ENCODE results near the gene GFOD1. TPM values are rescaled to one million over a fixed set of nuclear protein-coding genes. Genes with fewer than 3 reads are reported as not detected.

GFOD1 gene
- total and polyA plus RNA-seq, 2 of the 4 experiments (the other 2 are of a cell fraction) = 1.8 to 3.4 TPM

GRCh38 chr6:13469693-13470092 lies 17.7 kb downstream of the GFOD1 start:
- H3K27me3 ChIP-seq (ENCODE audit: control insufficient read depth, insufficient read depth, low read length) = no peaks in the 10 kb centered on the region
- peaks cover 5% of the 10 kb centered on the region; the same call in 1 of the 2 replicates for H3K9me1 ChIP-seq (ENCODE audit: insufficient read depth, low read length)
- intact Hi-C loops (cut with micrococcal nuclease) (no loop called here), in situ Hi-C loops (cut with MboI; ENCODE audit: low sequenced_read_pairs) (no loop called here), dilution Hi-C loops (cut with HindIII; ENCODE audit: low sequenced_read_pairs, unreplicated experiment) (no loop called here)
- no peak for DNase-seq
- ChIA-PET CTCF (no interaction called here), POLR2A (ENCODE audit: unreplicated experiment) (no interaction called here)
- H3K4me3 ChIP-seq (ENCODE audit: insufficient read depth, low read depth, low read length) = no peak overlapping the region
- no peak overlapping the region for H3K9ac ChIP-seq (ENCODE audit: low read depth, low read length)
- no peak overlapping the region for H3K18ac ChIP-seq (ENCODE audit: low read depth, low read length)
- H3K4me2 ChIP-seq (ENCODE audit: low read depth, low read length) = no peak overlapping the region
- H2AK9ac ChIP-seq (replicated peaks; ENCODE audit: low read depth, low read length, poor library complexity) = no peak overlapping the region
- H2AK5ac ChIP-seq (ENCODE audit: low read depth, low read length) = no peak overlapping the region
- BruUV-seq (replicated peaks) = no TSS peak
- H3K56ac ChIP-seq (ENCODE audit: extremely low read depth, insufficient read depth, low read length) = no peak overlapping the region
- no peak overlapping the region for H3K14ac ChIP-seq (replicated peaks; ENCODE audit: low read depth, low read length)
- no peak overlapping the region for H2BK120ac ChIP-seq (ENCODE audit: low read depth, low read length)
- H2AFZ ChIP-seq (replicated peaks; ENCODE audit: low read length, poor library complexity) = no peak overlapping the region
- peaks cover 3% of the 10 kb centered on the region; the same call in 1 of the 2 replicates for H3K4me1 ChIP-seq (ENCODE audit: control insufficient read depth, insufficient read depth, low read length)
- ATAC-seq (ENCODE audit: low read depth) = no peak
- no peak overlapping the region for H2BK5ac ChIP-seq (ENCODE audit: low read depth, low read length, poor library complexity, severe bottlenecking)
- no peak overlapping the region for H4K8ac ChIP-seq (ENCODE audit: low read depth in 2 of 2, low read length in 2 of 2)
- no peak overlapping the region for H3K23ac ChIP-seq (ENCODE audit: low read depth, low read length)
- H4K5ac ChIP-seq (ENCODE audit: low read depth, low read length) = no peak overlapping the region
- no peak overlapping the region for H2BK20ac ChIP-seq (ENCODE audit: low read depth, low read length)
- peaks cover 4% of the 10 kb centered on the region for H3K9me3 ChIP-seq (ENCODE audit: control insufficient read depth, insufficient read depth, low read length)
- H3K36me3 ChIP-seq (ENCODE audit: control insufficient read depth, insufficient read depth, low read length) = no peaks in the 10 kb centered on the region
- no peaks in the 10 kb centered on the region for H4K20me1 ChIP-seq (ENCODE audit: insufficient read depth, low read length)
- no peak overlapping the region for H3K27ac ChIP-seq (ENCODE audit: insufficient read depth, low read length)
- H3K79me1 ChIP-seq (ENCODE audit: low read depth in 1 of 2, low read length in 2 of 2) = peaks cover 7 to 37% of the 10 kb centered on the region in 2 experiments; a peak in 2 of 4 replicates
- TF ChIP-seq FOS (IDR thresholded peaks at IDR 0.05; ENCODE audit: low read depth, low read length) (no peak), RCOR1 (IDR thresholded peaks at IDR 0.05; ENCODE audit: insufficient replicate concordance, low read length) (no peak), MXI1 (IDR thresholded peaks at IDR 0.05; ENCODE audit: borderline replicate concordance, low read depth, low read length) (no peak), ELK1 (IDR thresholded peaks at IDR 0.05; ENCODE audit: borderline replicate concordance, low read depth, low read length) (no peak), SMC3 (IDR thresholded peaks at IDR 0.05; ENCODE audit: low read depth, low read length) (no peak), USF2 (IDR thresholded peaks at IDR 0.05; ENCODE audit: low read depth, low read length) (no peak), NFE2L2 (IDR thresholded peaks at IDR 0.05; ENCODE audit: low read depth, low read length) (no peak)
- WGBS, 2 experiments (ENCODE audit: extremely low coverage in 2 of 2, insufficient read length in 1 of 2) = no CpG with 5 or more reads among the region's 2 CpGs
- no peak overlapping the region for H3K4ac ChIP-seq (ENCODE audit: low read depth, low read length)
- H4K91ac ChIP-seq (ENCODE audit: insufficient read depth, low read depth, low read length) = no peak overlapping the region
- H2BK15ac ChIP-seq (ENCODE audit: low read depth, low read length) = no peak overlapping the region
